HL-60/S4 treated with retinoic acid at 250 ng/mL for 4 days and 3 days (cell line): ENCODE data around the gene TPR.

Experiments used
- in situ Hi-C: fragments of 300-500 bp; cut with MboI; formaldehyde crosslinking; loops from 2 replicates; pipeline ENCODE4 v1.7.0; 2022; ENCODE audit warnings: low sequenced_read_pairs

TPR gene

GRCh38 chr1:186292875-186293274 is 82.2 kb downstream of the TPR start:
- in situ Hi-C loops, result no loop called here

DNA sequence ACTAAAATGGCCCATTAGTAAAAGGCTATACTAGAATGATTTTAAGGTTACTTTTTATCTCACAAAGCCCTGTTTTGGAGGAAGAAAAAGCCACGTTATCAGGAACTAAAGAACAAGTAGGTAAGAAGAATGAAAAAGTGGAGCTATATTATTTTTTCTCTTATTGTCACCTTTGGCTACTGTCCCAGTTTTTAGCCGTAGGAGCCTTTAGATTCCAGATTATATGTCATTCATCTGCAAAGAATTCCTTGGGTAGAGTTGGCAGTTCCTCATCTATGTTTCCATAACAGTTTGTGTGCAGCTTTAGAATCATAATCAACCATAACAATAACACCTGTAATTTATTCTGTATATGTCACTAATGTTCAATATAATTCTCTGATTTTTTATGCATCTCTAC is 83.8 kb downstream of the TPR start:
- in situ Hi-C loops, result no loop called here

DNA sequence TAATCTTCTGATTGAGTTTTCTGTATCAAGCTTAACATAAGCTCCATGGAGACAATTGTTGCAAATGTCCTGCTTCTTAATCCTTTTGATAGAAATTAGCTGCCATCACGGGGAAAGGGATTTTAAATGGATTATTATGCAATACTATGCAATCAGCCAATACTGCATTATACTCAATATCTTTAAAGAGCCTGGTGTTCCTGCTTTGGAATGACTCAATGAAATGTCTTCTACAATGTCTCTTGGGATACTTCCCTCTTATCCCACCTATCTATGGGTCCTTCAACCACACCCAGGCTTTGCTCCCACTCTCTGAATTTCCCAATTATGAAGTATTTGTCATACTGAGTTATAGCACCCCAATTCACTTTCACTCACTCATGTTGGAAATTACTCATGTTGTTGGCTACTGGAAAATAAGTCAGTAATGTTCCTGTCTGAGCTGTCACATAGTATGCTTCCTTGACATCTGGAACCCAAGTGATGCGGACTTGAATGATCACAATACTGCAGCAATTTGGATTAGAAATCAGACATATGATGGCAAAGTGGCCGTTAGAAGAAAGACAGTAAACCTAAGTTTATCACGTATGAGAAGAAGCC is 85.0 kb downstream of the TPR start:
- in situ Hi-C loops, result no loop called here

DNA sequence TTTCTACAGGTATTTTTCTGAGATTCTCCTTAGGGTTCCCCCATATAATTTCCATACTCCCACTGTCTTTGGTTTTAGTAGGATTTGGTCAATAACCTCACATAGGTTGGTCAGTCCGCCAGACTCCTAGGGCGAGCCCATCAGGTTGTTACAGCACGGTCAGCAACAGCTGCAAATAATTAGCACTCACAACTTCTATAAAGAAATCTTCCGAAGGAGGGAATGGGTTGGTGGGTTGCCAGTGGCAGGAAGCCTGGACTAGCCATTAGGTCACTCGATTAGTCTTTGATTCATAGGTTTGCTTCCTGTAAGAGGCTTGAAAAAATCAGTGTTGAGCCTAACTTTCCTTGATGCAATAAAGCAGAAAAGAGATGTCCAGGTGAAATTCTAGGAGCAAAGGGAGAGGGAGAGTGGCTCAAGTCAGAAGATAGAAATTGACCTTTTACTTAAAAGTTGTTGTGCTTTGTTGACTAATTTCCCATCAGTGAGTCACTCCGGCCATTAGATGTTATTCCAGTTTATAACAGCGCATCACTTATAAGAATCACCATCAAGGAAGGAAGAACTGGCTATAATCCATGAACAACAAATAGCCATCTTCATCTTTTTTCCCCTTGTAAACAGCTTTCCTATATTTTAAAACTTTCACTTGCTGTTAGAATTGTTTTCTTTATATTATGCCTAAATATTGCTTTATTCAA is 88.3 kb downstream of the TPR start:
- in situ Hi-C loops, result no loop called here

DNA sequence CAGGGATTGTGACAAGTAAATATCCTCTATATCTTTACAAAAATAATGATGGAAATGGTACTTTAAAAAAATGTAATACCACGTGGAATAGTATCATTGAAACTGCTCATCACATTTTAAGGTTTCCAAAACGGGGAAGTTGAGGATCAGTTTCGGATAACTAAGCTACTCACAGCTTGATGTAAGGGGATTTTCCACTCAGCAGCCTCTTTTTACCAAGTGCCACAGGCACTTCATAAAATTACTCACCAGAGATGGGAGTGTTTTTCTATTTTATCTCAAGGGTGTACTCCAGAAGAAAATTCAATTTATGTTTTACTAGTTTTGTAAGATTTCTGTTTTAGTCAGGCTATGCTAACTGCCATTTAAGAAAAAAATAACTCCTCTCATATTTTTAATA is 91.7 kb downstream of the TPR start:
- in situ Hi-C loops, result no loop called here

- in situ Hi-C loops, result no loop called here
Observed at GRCh38 chr1:186282466-186282865, 92.6 kb downstream of the TPR start.

GRCh38 chr1:186275822-186276221 is 99.2 kb downstream of the TPR start:
- in situ Hi-C loops, result no loop called here

GRCh38 chr1:186272486-186272885 is 102.6 kb downstream of the TPR start:
- in situ Hi-C loops, result no loop called here

DNA sequence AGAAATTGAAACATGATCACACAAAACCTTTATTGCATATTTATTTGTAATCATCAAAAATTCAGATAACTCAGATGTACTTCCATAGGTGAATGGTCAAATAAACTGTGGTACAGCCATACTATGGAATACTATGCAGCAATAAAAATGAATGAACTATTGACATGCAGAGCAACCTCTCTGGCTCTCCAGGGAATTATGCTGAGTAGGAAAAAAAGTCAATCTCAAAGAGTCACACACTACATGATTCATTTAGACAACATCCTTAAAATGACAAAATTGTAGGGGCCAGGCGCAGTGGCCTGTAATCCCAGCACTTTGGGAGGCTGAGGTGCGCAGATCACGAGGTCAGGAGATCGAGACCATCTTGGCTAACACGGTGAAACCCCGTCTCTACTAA is 104.0 kb downstream of the TPR start:
- in situ Hi-C loops, result no loop called here
